IgD-negative memory B cell (primary cell): ENCODE results near the gene ITCH. TPM values are rescaled to one million over a fixed set of nuclear protein-coding genes. Genes with fewer than 3 reads are reported as not detected.
A peak's percentile ranks its signal among the peaks of the same experiment; 100 is the strongest.
"Not testable (repeated sequence)": the region's sequence is repeated elsewhere in the genome, so short reads cannot be mapped to it uniquely, and the experiment has no call there.

Source experiments
- H3K27ac Mint-ChIP-seq, 3 donors: one replicate each; pipeline ENCODE4 v1.8.0; 2020 to 2022; ENCODE audit warnings: mild to moderate bottlenecking in 3 of 3, mixed read lengths in 3 of 3, moderate library complexity in 1 of 3
- H3K27me3 Mint-ChIP-seq: one replicate; pipeline ENCODE4 v1.8.0; 2021; ENCODE audit warnings: mixed read lengths
- H3K36me3 Mint-ChIP-seq: one replicate; pipeline ENCODE4 v1.8.0; 2020; ENCODE audit warnings: mild to moderate bottlenecking, mixed read lengths
- H3K4me1 Mint-ChIP-seq, 3 donors: one replicate each; pipeline ENCODE4 v1.8.0; 2020 to 2022; ENCODE audit warnings: mixed read lengths in 3 of 3, mild to moderate bottlenecking in 1 of 3
- H3K4me3 Mint-ChIP-seq, 4 donors: one replicate each; pipeline ENCODE4 v1.8.0; 2020 to 2022; ENCODE audit warnings: mild to moderate bottlenecking in 4 of 4, mixed read lengths in 4 of 4, moderate library complexity in 3 of 4
- H3K9me3 Mint-ChIP-seq, 3 donors: one replicate each; pipeline ENCODE4 v1.8.0; 2020 to 2021; ENCODE audit warnings: mixed read lengths in 3 of 3, mild to moderate bottlenecking in 1 of 3
- polyA plus RNA-seq: library from polyadenylated mRNA; unstranded; fragments of 300-500 nt; fragmentation: Illumina TruSeq; gene quantifications from one replicate; pipeline ENCODE4 v1.2.3, GENCODE V29; 2021

Gene ITCH
- polyA plus RNA-seq, 1 donor from 2014 or later = 33.7 TPM

DNA sequence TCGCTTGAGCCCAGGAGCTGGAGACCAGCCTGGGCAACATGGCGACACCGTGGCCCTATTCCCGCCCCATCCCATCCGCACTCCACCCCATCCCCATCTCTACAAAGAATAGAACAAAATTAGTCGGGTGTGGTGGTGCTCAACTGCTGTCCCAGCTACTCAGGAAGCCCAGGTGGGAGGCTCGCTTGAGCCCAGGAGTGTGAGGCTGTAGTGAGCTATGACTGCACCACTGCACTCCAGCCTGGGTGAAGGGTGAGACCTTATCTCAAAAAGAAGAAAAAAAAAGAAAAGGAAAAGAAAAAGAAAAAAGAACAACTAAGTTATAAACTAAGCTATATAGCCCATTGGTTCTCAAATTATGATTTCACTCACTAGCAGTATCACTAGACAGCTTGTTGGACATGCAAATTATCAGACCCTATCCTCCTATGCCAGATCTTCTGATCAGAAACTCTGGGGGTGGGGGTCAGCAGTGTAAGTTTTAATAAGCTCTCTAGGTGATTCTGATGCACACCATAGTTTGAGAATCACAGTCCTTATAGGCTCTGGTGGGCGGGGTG, 491 bp upstream of the ITCH start:
- Mint-ChIP-seq H3K9me3 (no peaks in the 10 kb centered on the region), H3K27ac (peak overlapping the region; percentile 89 to 99 (median 99)), H3K4me3 (peak overlapping the region; percentile 93 to 99 (median 96)), H3K27me3 (no peaks in the 10 kb centered on the region), H3K36me3 (peaks cover 13% of the 10 kb centered on the region), H3K4me1 (peaks cover 21 to 31% (median 30%) of the 10 kb centered on the region in 3 donors)

DNA sequence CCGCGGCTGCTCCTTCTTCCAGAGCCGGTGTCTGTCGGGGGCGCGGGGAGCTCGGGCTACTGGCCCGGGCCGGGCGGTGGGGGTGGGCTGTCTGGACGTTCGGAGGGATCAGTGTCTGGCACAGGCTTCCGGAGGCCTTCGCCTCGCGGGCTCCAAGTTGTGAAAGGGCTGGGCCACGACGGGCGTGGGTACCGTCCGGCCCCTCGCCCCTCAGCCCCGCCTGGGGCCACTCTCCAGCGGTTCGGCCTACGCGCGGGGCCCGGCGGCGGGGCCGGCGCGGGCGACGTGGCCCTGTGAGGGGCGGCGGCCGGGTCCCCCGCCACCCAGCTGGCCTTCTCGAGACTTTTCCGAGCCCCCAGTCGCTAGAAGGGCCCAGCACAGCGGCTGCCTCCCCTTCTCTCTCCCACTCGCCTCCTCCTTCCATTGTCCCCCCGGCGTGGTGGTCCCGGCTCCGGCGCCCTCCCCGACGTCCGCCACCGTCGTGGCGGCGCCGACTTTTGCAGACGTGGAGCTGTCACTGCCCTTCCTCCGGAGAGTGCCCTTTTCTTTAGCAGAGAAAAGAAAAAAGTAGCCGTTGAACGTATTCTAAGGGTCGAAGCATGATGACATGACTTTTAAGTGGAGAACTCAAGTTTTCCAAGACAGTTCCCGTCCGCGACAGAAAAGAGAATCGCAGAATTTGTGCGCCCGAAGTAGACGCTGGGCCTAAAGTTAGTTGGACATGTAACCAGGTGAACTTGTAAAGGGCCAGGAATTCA, 571 bp downstream of the ITCH start:
- H3K36me3 Mint-ChIP-seq = peaks cover 16% of the 10 kb centered on the region
- peaks cover 23 to 34% (median 34%) of the 10 kb centered on the region in 3 donors for H3K4me1 Mint-ChIP-seq
- peak overlapping the region; percentile 93 to 99 (median 96) for H3K4me3 Mint-ChIP-seq
- H3K27ac Mint-ChIP-seq = peak overlapping the region; percentile 89 to 99 (median 99)
- H3K9me3 Mint-ChIP-seq = no peaks in the 10 kb centered on the region
- no peaks in the 10 kb centered on the region for H3K27me3 Mint-ChIP-seq

DNA sequence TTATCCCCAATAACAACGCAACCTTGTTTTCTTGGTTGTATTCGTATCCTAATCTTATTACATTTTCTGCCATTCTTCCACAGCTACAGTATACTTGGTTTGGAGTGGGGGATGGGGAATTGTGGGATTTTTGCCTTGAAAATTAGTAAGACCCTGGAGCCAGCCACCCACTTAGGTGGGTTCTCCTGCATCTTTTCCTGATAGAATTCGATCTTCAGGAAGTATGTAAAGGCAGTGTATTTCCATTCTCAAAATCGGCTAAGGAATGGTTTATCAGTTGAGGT, 1.1 kb downstream of the ITCH start:
- peaks cover 23 to 37% (median 34%) of the 10 kb centered on the region in 3 donors for H3K4me1 Mint-ChIP-seq
- no peaks in the 10 kb centered on the region for H3K9me3 Mint-ChIP-seq
- H3K36me3 Mint-ChIP-seq = peaks cover 16% of the 10 kb centered on the region

DNA sequence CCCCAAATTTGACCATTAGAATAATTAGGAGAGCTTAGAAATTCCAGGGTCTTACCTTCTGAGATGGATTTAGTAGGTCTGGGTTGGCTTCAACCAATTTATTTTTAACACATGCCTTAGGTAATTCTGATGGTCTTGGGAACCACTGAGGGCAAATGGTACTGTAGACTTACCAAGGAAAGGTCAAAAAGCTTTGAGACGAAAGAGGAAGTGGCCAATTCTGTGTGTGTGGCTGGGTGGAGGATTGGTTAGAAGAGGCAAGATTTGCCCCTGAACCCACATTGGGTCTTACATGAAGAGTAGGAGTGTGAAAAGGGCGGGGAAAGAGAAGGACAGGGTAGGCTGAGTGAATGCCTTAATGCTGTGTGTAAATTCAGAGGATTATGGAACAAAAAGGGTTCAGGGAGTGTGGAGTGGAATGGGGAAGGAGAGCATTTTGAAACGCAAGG, 2.7 kb downstream of the ITCH start:
- Mint-ChIP-seq H3K4me3 (peak overlapping the region; percentile 33 to 91 (median 64)), H3K36me3 (peaks cover 18% of the 10 kb centered on the region), H3K9me3 (no peaks in the 10 kb centered on the region), H3K27me3 (no peaks in the 10 kb centered on the region), H3K4me1 (peaks cover 23 to 39% (median 38%) of the 10 kb centered on the region in 3 donors), H3K27ac (peak overlapping the region in 2 of 3 donors; percentile 12 to 85)

More for the DNA sequence above, 1.1 kb downstream of the ITCH start:
- Mint-ChIP-seq H3K27me3 (no peaks in the 10 kb centered on the region), H3K27ac (peak overlapping the region in 2 of 3 donors; percentile 74 to 91), H3K4me3 (peak overlapping the region; percentile 91 to 99 (median 95))

DNA sequence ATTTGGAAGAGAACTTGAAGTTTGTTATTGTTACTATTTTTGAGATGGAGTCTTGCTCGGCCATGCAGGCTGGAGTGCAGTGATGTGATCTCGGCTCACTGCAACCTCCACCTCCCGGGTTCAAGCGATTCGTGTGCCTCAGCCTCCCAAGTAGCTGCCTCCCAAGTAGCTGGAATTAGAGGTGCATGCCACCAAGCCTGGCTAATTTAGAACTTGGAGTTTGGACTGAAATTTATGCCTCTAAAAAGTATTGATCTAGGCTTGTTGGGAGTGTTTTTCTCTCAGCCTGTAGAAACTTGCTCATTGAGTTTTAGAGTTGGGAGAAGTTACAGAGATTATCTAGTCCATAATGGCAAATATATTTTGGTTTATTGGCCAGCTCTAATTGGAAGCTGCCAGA, 4.1 kb downstream of the ITCH start:
- H3K9me3 Mint-ChIP-seq = no peaks in the 10 kb centered on the region
- peaks cover 20% of the 10 kb centered on the region for H3K36me3 Mint-ChIP-seq
- H3K27me3 Mint-ChIP-seq = no peaks in the 10 kb centered on the region
- peak overlapping the region in 1 of 3 donors; percentile 31 for H3K27ac Mint-ChIP-seq
- peaks cover 23 to 39% (median 38%) of the 10 kb centered on the region in 3 donors for H3K4me1 Mint-ChIP-seq
- peak overlapping the region in 2 of 4 donors; percentile 49 to 78 for H3K4me3 Mint-ChIP-seq

DNA sequence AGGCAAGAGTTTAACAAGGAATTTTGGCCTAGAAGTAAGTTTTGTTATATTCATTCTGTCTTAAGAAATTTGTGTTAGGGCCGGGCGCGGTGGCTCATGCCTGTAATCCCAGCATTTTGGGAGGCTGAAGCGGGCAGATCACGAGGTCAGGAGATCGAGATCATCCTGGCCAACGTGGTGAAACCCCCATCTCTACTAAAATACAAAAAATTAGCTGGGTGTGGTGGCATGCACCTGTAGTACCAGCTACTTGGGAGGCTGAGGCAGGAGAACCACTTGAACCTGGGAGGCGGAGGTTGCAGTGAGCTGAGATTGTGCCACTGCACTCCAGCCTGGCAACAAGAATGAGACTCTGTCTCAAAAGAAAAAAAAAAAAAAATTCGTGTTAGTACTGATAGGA, 4.8 kb downstream of the ITCH start:
- peak overlapping the region in 1 of 3 donors; percentile 33 for H3K27ac Mint-ChIP-seq
- not testable (repeated sequence) for H3K27me3 Mint-ChIP-seq, H3K9me3 Mint-ChIP-seq
- H3K36me3 Mint-ChIP-seq = peaks cover 22% of the 10 kb centered on the region
- peak overlapping the region in 3 of 4 donors; percentile 31 to 49 (median 38) for H3K4me3 Mint-ChIP-seq
- peaks cover 22 to 36% (median 36%) of the 10 kb centered on the region in 3 donors for H3K4me1 Mint-ChIP-seq

GRCh38 chr20:34368547-34368946, 5.5 kb downstream of the ITCH start:
- Mint-ChIP-seq H3K4me1 (peaks cover 17 to 33% (median 33%) of the 10 kb centered on the region in 3 donors), H3K9me3 (no peaks in the 10 kb centered on the region), H3K36me3 (peaks cover 20% of the 10 kb centered on the region), H3K27ac (peak overlapping the region in 1 of 3 donors; percentile 67), H3K4me3 (peak overlapping the region in 1 of 4 donors; percentile 41), H3K27me3 (no peaks in the 10 kb centered on the region)

DNA sequence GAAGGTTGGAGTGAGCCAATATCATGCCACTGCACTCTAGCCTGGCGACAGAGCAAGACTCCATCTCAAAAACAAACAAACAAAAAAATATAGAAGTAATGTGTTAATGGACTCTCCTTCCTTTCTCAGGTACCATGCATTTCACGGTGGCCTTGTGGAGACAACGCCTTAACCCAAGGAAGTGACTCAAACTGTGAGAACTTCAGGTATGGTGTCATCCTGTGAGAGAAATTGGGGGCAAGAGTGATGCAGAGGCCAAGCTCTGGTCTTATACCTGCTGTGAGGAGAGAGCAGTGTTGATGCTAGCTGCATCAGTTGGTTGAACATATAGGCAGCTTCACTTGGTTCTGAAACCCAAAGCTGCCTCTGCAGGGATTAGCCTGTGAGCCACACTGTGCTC, 6.2 kb downstream of the ITCH start:
- Mint-ChIP-seq H3K4me1 (peaks cover 17 to 32% (median 29%) of the 10 kb centered on the region in 3 donors), H3K27ac (peak overlapping the region in 2 of 3 donors; percentile 16 to 67), H3K27me3 (no peaks in the 10 kb centered on the region), H3K4me3 (peak overlapping the region in 1 of 4 donors; percentile 52), H3K9me3 (no peaks in the 10 kb centered on the region), H3K36me3 (peaks cover 21% of the 10 kb centered on the region)

- Mint-ChIP-seq H3K4me1 (peaks cover 17 to 29% (median 28%) of the 10 kb centered on the region in 3 donors), H3K27ac (peak overlapping the region in 1 of 3 donors; percentile 95), H3K27me3 (no peaks in the 10 kb centered on the region), H3K9me3 (no peaks in the 10 kb centered on the region), H3K36me3 (peaks cover 23% of the 10 kb centered on the region), H3K4me3 (no peak overlapping the region)
Measured at GRCh38 chr20:34370062-34370461, 7.0 kb downstream of the ITCH start.

GRCh38 chr20:34373445-34373844, 10.4 kb downstream of the ITCH start:
- Mint-ChIP-seq H3K4me3 (no peak overlapping the region), H3K27me3 (no peaks in the 10 kb centered on the region), H3K27ac (no peak overlapping the region), H3K4me1 (peaks cover 12 to 22% (median 15%) of the 10 kb centered on the region in 3 donors), H3K36me3 (peaks cover 12% of the 10 kb centered on the region), H3K9me3 (no peaks in the 10 kb centered on the region)

DNA sequence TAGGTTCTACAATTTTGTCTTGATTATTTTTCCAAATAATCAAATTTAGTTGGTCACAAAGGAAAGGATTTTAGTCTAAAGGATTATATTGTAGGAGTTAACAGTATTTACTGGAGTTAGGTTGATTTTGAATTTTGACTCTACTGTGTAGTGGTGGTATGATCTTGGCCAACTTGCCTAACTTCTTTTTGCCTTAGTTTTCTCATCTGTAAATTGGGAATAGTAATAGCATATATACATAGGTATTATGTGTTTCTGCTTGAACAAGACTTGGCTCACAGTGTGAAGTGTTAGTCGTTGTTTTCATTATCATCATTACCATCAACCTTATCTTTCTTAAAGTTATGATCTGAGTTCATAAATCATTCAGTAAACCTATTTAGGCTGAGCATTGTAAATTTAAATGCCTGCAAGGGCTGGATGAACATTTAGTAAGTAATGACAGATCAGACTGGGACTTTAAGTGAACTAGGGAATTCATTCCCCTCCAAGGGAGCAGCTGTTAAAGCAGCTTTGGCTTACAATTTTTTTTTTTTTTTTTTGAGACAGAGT, 11.2 kb downstream of the ITCH start:
- peaks cover 10 to 23% (median 12%) of the 10 kb centered on the region in 3 donors for H3K4me1 Mint-ChIP-seq
- no peak overlapping the region for H3K4me3 Mint-ChIP-seq
- H3K36me3 Mint-ChIP-seq = peaks cover 10% of the 10 kb centered on the region
- H3K27ac Mint-ChIP-seq = no peak overlapping the region
- H3K9me3 Mint-ChIP-seq = no peaks in the 10 kb centered on the region
- H3K27me3 Mint-ChIP-seq = no peaks in the 10 kb centered on the region

GRCh38 chr20:34375977-34376430, 12.9 kb downstream of the ITCH start:
- H3K4me3 Mint-ChIP-seq = peak overlapping the region in 1 of 4 donors; percentile 39
- H3K27me3 Mint-ChIP-seq = no peaks in the 10 kb centered on the region
- no peak overlapping the region for H3K27ac Mint-ChIP-seq
- peaks cover 10 to 20% (median 12%) of the 10 kb centered on the region in 3 donors for H3K4me1 Mint-ChIP-seq
- H3K9me3 Mint-ChIP-seq = no peaks in the 10 kb centered on the region
- H3K36me3 Mint-ChIP-seq = peaks cover 7% of the 10 kb centered on the region

- Mint-ChIP-seq H3K36me3 (peaks cover 9% of the 10 kb centered on the region), H3K9me3 (no peaks in the 10 kb centered on the region), H3K27me3 (no peaks in the 10 kb centered on the region), H3K27ac (peak overlapping the region in 2 of 3 donors; percentile 81 to 83), H3K4me3 (peak overlapping the region in 2 of 4 donors; percentile 76 to 82), H3K4me1 (peaks cover 14 to 20% (median 17%) of the 10 kb centered on the region in 3 donors)
Measured at GRCh38 chr20:34377072-34377847, 14.2 kb downstream of the ITCH start.

DNA sequence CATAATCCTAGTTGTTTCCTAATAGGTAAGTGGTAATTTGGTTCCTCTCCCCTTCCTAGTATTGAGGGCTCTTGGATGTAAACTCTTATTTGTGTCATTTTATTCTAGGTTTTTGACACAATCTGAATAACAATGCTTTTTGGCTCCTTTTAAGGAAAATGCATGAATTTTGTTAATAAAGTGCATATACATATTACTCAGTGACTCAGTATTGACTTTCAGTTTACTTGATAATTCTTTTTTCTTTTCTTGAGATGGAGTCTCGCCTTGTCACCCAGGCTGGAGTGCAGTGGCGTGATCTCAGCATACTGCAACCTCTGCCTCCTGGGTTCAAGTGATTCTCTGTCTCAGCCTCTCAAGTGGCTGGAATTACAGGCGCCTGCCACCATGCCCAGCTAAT, 19.1 kb downstream of the ITCH start:
- peak overlapping the region in 1 of 4 donors; percentile 27 for H3K4me3 Mint-ChIP-seq
- no peaks in the 10 kb centered on the region for H3K27me3 Mint-ChIP-seq
- H3K27ac Mint-ChIP-seq = no peak overlapping the region
- H3K36me3 Mint-ChIP-seq = peaks cover 3% of the 10 kb centered on the region
- peaks cover 17 to 25% (median 23%) of the 10 kb centered on the region in 3 donors for H3K4me1 Mint-ChIP-seq
- H3K9me3 Mint-ChIP-seq = no peaks in the 10 kb centered on the region
